Suprapubic skin (tissue), 3 donors: ENCODE results near the gene AQR.

ENCODE experiments used
- CTCF ChIP-seq, 2 donors: fragments of 200-600 bp in 1 of 2; fragments of 450-650 bp in 1 of 2; sonication (generic) in 1 of 2; IDR thresholded peaks; one replicate each; pipeline ENCODE4 v1.5.1; 2016 to 2019; ENCODE audit warnings: antibody characterized with exemption in 2 of 2, mild to moderate bottlenecking in 1 of 2, moderate library complexity in 1 of 2
- POLR2A ChIP-seq, 2 donors: fragments of 450-650 bp; IDR thresholded peaks; one replicate each; pipeline ENCODE4 v1.6.1; 2017; ENCODE audit warnings: antibody characterized with exemption in 2 of 2, mild to moderate bottlenecking in 2 of 2, moderate library complexity in 2 of 2

GRCh38 chr15:34810443-34811129 lies 159.0 kb downstream of the AQR start:
- TF ChIP-seq CTCF (IDR thresholded peaks at IDR 0.05) (no peak), POLR2A (IDR thresholded peaks at IDR 0.05) (no peak)
